ENCODE results near the gene LUZP1.

DNA sequence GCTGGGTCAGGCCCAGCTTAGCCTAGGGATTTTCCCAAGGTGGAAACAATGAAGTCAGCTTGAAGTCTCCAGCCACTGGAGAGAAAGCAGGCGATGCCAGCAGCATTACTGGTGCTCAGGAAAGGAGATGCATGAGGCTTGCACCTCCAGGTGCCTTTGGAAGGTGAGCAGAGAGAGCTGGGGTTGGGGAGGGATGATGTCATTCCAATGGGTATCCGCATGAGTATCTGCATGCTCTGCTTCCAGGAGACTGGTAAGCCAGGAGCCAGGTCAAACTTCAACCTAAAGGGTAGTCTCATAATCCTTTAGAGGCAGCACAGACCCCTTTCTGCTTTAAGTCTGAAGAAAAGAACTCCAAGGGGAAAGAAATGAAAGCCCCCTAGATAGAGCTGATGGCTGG lies 80.6 kb downstream of the LUZP1 start:
- TF ChIP-seq, protein P1, sequence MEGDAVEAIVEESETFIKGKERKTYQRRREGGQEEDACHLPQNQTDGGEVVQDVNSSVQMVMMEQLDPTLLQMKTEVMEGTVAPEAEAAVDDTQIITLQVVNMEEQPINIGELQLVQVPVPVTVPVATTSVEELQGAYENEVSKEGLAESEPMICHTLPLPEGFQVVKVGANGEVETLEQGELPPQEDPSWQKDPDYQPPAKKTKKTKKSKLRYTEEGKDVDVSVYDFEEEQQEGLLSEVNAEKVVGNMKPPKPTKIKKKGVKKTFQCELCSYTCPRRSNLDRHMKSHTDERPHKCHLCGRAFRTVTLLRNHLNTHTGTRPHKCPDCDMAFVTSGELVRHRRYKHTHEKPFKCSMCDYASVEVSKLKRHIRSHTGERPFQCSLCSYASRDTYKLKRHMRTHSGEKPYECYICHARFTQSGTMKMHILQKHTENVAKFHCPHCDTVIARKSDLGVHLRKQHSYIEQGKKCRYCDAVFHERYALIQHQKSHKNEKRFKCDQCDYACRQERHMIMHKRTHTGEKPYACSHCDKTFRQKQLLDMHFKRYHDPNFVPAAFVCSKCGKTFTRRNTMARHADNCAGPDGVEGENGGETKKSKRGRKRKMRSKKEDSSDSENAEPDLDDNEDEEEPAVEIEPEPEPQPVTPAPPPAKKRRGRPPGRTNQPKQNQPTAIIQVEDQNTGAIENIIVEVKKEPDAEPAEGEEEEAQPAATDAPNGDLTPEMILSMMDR (IDR thresholded peaks at IDR 0.05), result no peak
- no peak for TF ChIP-seq POLR2AphosphoS5 (IDR thresholded peaks at IDR 0.05; ENCODE audit: low read depth, low read length)

All from Panc1 (cell line).